SH-SY5Y (cell line): ENCODE measurements around the gene PPP3R1.

Experiments
- GATA2 ChIP-seq: IDR thresholded peaks from 2 replicates; pipeline ENCODE4 v1.6.1; 2011; ENCODE audit warnings: mild to moderate bottlenecking, low read depth, low read length
- GATA3 ChIP-seq: IDR thresholded peaks from 2 replicates; pipeline ENCODE4 v1.6.1; 2011; ENCODE audit warnings: low read depth, mild to moderate bottlenecking, low read length, moderate library complexity

DNA sequence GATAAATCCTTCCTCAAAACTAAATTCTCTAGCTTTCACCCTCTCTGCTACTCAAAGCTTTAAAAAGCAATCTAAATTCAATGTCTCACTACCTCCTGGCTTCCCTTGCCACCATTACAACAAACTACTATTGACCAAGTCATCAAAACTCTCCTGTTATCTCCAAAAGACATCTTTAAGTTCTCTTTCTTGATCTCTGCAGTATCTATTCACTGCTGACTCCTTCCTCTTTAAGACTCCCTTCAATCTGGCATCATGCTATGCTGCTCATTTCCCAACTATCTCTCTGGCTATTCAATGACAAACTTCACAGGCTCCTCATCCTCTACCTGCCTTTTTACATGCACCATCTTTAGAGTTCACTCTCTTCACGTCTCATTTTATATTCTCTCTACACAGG, 5.9 kb downstream of the PPP3R1 start:
- TF ChIP-seq GATA2 (no peak), GATA3 (no peak)
